Tibial artery (tissue), 4 donors: Measurements from ENCODE around the gene ARHGDIA.

Experiments
- DNase-seq, 2 donors: peaks; one replicate each; pipeline ENCODE4 v3.0.0-alpha.2; 2019
- H3K27ac ChIP-seq, 2 donors: fragments of 200-600 bp; sonication (generic) in 1 of 2; 1 replicate in 1 of 2; 2 replicates in 1 of 2; pipeline ENCODE4 v1.5.1; 2018 to 2019; ENCODE audit warnings: mild to moderate bottlenecking in 1 of 2
- H3K27me3 ChIP-seq, 2 donors: fragments of 200-600 bp; sonication (generic) in 1 of 2; one replicate each; pipeline versions ENCODE4 v1.5.1 to v1.6.0; 2016 to 2019
- H3K36me3 ChIP-seq, 3 donors: fragments of 200-600 bp; sonication (generic) in 2 of 3; one replicate each; pipeline ENCODE4 v1.5.1; 2016 to 2019; ENCODE audit warnings: mild to moderate bottlenecking in 2 of 3
- H3K4me1 ChIP-seq, 4 donors: fragments of 200-600 bp; sonication (generic) in 2 of 4; 1 replicate in 3 of 4; 2 replicates in 1 of 4; pipeline ENCODE4 v1.5.1; 2016 to 2019
- H3K4me3 ChIP-seq, 2 donors: fragments of 200-600 bp; sonication (generic) in 1 of 2; 1 replicate in 1 of 2; 2 replicates in 1 of 2; pipeline ENCODE4 v1.5.1; 2018 to 2019; ENCODE audit warnings: mild to moderate bottlenecking in 2 of 2
- H3K9me3 ChIP-seq, 3 donors: fragments of 200-600 bp; sonication (generic) in 1 of 3; one replicate each; pipeline ENCODE4 v1.5.1; 2016 to 2019
- intact Hi-C: fragments of 100-400 bp; cut with DNase I; formaldehyde crosslinking; loops from one replicate; pipeline ENCODE4 v1.15.0; 2023; ENCODE audit warnings: low total_unique reads
- TF ChIP-seq, protein P1 (sequence below), 2 experiments: fragments of 200-600 bp in 1 of 2; fragments of 450-650 bp in 1 of 2; IDR thresholded peaks; one replicate each; pipeline ENCODE4 v1.5.1; 2017 to 2019; ENCODE audit warnings: antibody characterized with exemption in 2 of 2, mild to moderate bottlenecking in 1 of 2, moderate library complexity in 1 of 2

ARHGDIA gene

GRCh38 chr17:81828656-81829055, 42.5 kb downstream of the ARHGDIA start:
- no peak for DNase-seq
- Histone ChIP-seq H3K27me3 (no peaks in the 10 kb centered on the region), H3K27ac (no peak overlapping the region), H3K4me3 (no peak overlapping the region), H3K4me1 (peaks cover 0 to 27% (median 21%) of the 10 kb centered on the region in 4 donors), H3K36me3 (peaks cover 4 to 21% (median 18%) of the 10 kb centered on the region in 3 donors), H3K9me3 (no peaks in the 10 kb centered on the region)
- intact Hi-C loops: no loop called here
- TF ChIP-seq, protein P1, sequence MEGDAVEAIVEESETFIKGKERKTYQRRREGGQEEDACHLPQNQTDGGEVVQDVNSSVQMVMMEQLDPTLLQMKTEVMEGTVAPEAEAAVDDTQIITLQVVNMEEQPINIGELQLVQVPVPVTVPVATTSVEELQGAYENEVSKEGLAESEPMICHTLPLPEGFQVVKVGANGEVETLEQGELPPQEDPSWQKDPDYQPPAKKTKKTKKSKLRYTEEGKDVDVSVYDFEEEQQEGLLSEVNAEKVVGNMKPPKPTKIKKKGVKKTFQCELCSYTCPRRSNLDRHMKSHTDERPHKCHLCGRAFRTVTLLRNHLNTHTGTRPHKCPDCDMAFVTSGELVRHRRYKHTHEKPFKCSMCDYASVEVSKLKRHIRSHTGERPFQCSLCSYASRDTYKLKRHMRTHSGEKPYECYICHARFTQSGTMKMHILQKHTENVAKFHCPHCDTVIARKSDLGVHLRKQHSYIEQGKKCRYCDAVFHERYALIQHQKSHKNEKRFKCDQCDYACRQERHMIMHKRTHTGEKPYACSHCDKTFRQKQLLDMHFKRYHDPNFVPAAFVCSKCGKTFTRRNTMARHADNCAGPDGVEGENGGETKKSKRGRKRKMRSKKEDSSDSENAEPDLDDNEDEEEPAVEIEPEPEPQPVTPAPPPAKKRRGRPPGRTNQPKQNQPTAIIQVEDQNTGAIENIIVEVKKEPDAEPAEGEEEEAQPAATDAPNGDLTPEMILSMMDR (IDR thresholded peaks at IDR 0.05): no peak

DNA sequence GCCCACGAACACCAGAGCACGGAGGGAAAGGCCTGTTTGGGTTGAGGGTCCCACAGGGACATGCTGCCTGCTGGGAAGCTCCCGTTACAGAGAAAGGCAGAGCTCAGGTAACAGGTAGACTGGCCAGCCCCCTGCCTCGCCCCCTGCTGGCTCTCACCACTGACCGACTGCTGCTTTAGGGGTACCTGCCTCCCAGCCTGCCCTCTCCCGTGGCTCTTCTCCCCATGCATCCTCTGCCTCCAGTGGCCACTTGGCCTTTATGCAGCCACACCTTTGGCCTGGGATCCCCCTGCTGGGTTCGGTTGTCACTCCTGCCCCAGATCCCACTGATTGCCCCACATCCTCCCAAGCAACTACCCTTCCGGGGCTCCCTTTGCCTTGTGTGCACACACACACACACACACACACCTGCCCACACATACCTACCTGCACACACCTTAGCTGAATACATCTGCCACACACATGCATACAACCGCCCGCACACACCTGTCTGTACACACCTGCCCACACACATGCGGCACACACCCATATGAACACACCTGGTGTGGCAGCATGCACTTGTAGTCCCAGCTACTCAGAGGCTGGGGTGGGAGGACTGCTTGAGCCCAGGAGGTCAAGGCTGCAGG, 45.2 kb downstream of the ARHGDIA start:
- DNase-seq: no peak
- Histone ChIP-seq H3K27me3 (no peaks in the 10 kb centered on the region), H3K36me3 (peaks cover 4 to 37% (median 32%) of the 10 kb centered on the region in 3 donors), H3K4me3 (no peak overlapping the region), H3K4me1 (peaks cover 0 to 33% (median 19%) of the 10 kb centered on the region in 4 donors), H3K9me3 (no peaks in the 10 kb centered on the region), H3K27ac (no peak overlapping the region)
- intact Hi-C loops: no loop called here
- TF ChIP-seq, protein P1 (IDR thresholded peaks at IDR 0.05): no peak

- no peak for DNase-seq
- H3K27ac ChIP-seq: no peak overlapping the region
- intact Hi-C loops: no loop called here
- H3K9me3 ChIP-seq: no peaks in the 10 kb centered on the region
- peaks cover 4 to 37% (median 28%) of the 10 kb centered on the region in 3 donors for H3K36me3 ChIP-seq
- H3K4me3 ChIP-seq: no peak overlapping the region
- H3K4me1 ChIP-seq: peaks cover 0 to 26% (median 19%) of the 10 kb centered on the region in 4 donors
- TF ChIP-seq, protein P1 (IDR thresholded peaks at IDR 0.05): no peak
- H3K27me3 ChIP-seq: peaks cover 0 to 4% of the 10 kb centered on the region in 2 donors
These were observed 46.5 kb downstream of the ARHGDIA start for GRCh38 chr17:81824595-81824994.

- peaks cover 0 to 25% (median 17%) of the 10 kb centered on the region in 4 donors for H3K4me1 ChIP-seq
- H3K27me3 ChIP-seq: peaks cover 0 to 9% of the 10 kb centered on the region in 2 donors
- no peak overlapping the region for H3K27ac ChIP-seq
- TF ChIP-seq, protein P1 (IDR thresholded peaks at IDR 0.05): no peak
- no peak for DNase-seq
- peaks cover 4 to 37% (median 27%) of the 10 kb centered on the region in 3 donors for H3K36me3 ChIP-seq
- no peak overlapping the region for H3K4me3 ChIP-seq
- H3K9me3 ChIP-seq: no peaks in the 10 kb centered on the region
- intact Hi-C loops: no loop called here
These were observed 47.2 kb downstream of the ARHGDIA start for GRCh38 chr17:81823820-81824550.

DNA sequence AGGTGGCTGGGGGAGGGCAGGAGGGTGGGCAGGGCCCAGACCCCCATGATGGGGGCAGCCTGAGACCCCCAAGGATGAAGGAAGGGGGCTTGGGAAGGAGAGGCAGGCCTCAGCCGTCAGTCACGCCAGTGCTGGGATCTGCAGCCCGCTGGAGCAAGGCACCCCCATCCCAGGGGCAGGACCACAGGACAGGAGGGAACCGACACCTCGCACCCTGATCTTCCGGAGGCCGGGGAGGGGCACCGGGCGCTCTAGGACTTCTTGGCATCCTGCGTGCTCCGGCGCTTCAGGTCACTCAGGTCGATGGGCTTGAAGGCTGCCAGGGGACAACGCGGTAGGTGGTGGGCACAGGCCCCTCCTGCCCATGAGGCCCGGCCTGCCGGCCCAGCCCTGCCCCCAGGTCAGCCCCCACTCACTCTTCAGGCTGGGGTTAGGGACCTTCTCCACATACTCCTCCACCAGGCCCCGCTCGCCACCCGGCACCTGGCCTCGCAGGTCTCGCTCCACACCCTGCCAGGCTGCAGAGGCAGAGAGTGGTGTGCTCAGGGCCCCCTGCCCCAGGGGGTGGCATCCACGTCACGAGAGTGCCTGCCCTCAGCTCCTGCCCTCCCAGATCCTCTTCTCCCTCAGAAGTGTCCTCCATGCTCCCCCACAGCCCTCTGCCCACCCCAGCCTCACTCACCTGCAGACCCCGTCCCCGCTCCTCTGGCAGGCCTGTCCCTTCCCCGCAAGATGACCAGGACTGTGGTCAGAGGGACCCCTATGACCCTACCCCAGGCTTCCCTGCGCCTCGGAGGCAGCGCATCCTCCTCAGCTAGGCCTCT, 47.9 kb downstream of the ARHGDIA start:
- no peak for DNase-seq
- TF ChIP-seq, protein P1 (IDR thresholded peaks at IDR 0.05): no peak
- no peaks in the 10 kb centered on the region for H3K9me3 ChIP-seq
- H3K4me3 ChIP-seq: no peak overlapping the region
- H3K27me3 ChIP-seq: peaks cover 0 to 9% of the 10 kb centered on the region in 2 donors
- H3K27ac ChIP-seq: peak overlapping the region in 1 of 2 donors; percentile 75
- peaks cover 0 to 25% (median 16%) of the 10 kb centered on the region in 4 donors for H3K4me1 ChIP-seq
- intact Hi-C loops: no loop called here
- peaks cover 4 to 37% (median 27%) of the 10 kb centered on the region in 3 donors for H3K36me3 ChIP-seq
